ENCODE data around the gene TFF3. TPM values are rescaled to one million over a fixed set of nuclear protein-coding genes. Genes with fewer than 3 reads are reported as not detected.

TFF3 gene
- total and polyA plus RNA-seq, 2 experiments from 2014 or later = 1.2 to 3.3 TPM

DNA sequence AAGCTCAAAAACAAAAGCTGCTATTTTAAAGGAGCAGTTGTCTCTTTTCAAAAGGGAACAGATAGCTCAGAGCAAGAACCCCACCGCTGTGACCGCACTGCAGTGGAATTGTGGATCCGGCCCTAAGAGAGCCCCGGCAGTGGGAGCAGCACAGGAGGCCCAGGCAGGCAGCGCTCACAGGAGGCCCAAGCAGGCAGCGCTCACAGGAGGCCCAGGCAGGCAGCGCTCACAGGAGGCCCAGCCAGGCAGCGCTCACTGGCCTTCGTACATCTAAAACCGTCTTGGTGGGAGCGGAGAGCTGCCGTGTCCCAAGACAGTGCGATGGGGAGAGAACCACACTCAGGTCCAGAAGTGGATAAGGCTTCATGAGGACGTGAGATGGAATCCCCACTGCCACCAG lies 4.0 kb downstream of the TFF3 start:
- Mint-ChIP-seq H3K4me1 (peaks cover 31% of the 10 kb centered on the region), H3K4me3 (no peak overlapping the region), H3K27me3 (ENCODE audit: insufficient read depth, low read depth, poor library complexity) (peaks cover 15% of the 10 kb centered on the region), H3K9me3 (no peaks in the 10 kb centered on the region), H3K27ac (no peak overlapping the region), H3K36me3 (ENCODE audit: low read depth) (no peaks in the 10 kb centered on the region)
- TF ChIP-seq, protein P1, sequence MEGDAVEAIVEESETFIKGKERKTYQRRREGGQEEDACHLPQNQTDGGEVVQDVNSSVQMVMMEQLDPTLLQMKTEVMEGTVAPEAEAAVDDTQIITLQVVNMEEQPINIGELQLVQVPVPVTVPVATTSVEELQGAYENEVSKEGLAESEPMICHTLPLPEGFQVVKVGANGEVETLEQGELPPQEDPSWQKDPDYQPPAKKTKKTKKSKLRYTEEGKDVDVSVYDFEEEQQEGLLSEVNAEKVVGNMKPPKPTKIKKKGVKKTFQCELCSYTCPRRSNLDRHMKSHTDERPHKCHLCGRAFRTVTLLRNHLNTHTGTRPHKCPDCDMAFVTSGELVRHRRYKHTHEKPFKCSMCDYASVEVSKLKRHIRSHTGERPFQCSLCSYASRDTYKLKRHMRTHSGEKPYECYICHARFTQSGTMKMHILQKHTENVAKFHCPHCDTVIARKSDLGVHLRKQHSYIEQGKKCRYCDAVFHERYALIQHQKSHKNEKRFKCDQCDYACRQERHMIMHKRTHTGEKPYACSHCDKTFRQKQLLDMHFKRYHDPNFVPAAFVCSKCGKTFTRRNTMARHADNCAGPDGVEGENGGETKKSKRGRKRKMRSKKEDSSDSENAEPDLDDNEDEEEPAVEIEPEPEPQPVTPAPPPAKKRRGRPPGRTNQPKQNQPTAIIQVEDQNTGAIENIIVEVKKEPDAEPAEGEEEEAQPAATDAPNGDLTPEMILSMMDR (conservative IDR thresholded peaks at IDR 0.05; ENCODE audit: low read depth in 2 of 2) = no peak
- TF ChIP-seq NANOG (IDR thresholded peaks at IDR 0.05; ENCODE audit: borderline replicate concordance) = no peak
- TF ChIP-seq CREB1 (CRISPR knock-in tag; IDR thresholded peaks at IDR 0.05; ENCODE audit: low read depth) = no peak
- TF ChIP-seq POLR2AphosphoS5 (IDR thresholded peaks at IDR 0.05; ENCODE audit: low read depth) = no peak
- no peak for TF ChIP-seq ZNF331 (CRISPR knock-in tag; IDR thresholded peaks at IDR 0.05; ENCODE audit: low read depth)
- TF ChIP-seq EZH2phosphoT487 (IDR thresholded peaks at IDR 0.05; ENCODE audit: unreplicated experiment) = no peak
- TF ChIP-seq JUNB (IDR thresholded peaks at IDR 0.05; ENCODE audit: unreplicated experiment) = no peak
- TF ChIP-seq, protein P2, sequence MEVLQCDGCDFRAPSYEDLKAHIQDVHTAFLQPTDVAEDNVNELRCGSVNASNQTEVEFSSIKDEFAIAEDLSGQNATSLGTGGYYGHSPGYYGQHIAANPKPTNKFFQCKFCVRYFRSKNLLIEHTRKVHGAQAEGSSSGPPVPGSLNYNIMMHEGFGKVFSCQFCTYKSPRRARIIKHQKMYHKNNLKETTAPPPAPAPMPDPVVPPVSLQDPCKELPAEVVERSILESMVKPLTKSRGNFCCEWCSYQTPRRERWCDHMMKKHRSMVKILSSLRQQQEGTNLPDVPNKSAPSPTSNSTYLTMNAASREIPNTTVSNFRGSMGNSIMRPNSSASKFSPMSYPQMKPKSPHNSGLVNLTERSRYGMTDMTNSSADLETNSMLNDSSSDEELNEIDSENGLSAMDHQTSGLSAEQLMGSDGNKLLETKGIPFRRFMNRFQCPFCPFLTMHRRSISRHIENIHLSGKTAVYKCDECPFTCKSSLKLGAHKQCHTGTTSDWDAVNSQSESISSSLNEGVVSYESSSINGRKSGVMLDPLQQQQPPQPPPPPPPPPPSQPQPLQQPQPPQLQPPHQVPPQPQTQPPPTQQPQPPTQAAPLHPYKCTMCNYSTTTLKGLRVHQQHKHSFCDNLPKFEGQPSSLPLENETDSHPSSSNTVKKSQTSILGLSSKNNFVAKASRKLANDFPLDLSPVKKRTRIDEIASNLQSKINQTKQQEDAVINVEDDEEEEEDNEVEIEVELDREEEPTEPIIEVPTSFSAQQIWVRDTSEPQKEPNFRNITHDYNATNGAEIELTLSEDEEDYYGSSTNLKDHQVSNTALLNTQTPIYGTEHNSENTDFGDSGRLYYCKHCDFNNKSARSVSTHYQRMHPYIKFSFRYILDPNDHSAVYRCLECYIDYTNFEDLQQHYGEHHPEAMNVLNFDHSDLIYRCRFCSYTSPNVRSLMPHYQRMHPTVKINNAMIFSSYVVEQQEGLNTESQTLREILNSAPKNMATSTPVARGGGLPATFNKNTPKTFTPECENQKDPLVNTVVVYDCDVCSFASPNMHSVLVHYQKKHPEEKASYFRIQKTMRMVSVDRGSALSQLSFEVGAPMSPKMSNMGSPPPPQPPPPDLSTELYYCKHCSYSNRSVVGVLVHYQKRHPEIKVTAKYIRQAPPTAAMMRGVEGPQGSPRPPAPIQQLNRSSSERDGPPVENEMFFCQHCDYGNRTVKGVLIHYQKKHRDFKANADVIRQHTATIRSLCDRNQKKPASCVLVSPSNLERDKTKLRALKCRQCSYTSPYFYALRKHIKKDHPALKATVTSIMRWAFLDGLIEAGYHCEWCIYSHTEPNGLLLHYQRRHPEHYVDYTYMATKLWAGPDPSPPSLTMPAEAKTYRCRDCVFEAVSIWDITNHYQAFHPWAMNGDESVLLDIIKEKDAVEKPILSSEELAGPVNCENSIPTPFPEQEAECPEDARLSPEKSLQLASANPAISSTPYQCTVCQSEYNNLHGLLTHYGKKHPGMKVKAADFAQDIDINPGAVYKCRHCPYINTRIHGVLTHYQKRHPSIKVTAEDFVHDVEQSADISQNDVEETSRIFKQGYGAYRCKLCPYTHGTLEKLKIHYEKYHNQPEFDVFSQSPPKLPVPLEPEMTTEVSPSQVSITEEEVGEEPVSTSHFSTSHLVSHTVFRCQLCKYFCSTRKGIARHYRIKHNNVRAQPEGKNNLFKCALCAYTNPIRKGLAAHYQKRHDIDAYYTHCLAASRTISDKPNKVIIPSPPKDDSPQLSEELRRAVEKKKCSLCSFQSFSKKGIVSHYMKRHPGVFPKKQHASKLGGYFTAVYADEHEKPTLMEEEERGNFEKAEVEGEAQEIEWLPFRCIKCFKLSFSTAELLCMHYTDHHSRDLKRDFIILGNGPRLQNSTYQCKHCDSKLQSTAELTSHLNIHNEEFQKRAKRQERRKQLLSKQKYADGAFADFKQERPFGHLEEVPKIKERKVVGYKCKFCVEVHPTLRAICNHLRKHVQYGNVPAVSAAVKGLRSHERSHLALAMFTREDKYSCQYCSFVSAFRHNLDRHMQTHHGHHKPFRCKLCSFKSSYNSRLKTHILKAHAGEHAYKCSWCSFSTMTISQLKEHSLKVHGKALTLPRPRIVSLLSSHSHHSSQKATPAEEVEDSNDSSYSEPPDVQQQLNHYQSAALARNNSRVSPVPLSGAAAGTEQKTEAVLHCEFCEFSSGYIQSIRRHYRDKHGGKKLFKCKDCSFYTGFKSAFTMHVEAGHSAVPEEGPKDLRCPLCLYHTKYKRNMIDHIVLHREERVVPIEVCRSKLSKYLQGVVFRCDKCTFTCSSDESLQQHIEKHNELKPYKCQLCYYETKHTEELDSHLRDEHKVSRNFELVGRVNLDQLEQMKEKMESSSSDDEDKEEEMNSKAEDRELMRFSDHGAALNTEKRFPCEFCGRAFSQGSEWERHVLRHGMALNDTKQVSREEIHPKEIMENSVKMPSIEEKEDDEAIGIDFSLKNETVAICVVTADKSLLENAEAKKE (CRISPR knock-in tag; IDR thresholded peaks at IDR 0.05) = no peak
- no peak for TF ChIP-seq ZNF114 (CRISPR knock-in tag; IDR thresholded peaks at IDR 0.05)
- TF ChIP-seq EZH2 (IDR thresholded peaks at IDR 0.05; ENCODE audit: low read depth, unreplicated experiment) = no peak
- no peak for TF ChIP-seq STAT1 (IDR thresholded peaks at IDR 0.05; ENCODE audit: unreplicated experiment)
- TF ChIP-seq, protein P3, sequence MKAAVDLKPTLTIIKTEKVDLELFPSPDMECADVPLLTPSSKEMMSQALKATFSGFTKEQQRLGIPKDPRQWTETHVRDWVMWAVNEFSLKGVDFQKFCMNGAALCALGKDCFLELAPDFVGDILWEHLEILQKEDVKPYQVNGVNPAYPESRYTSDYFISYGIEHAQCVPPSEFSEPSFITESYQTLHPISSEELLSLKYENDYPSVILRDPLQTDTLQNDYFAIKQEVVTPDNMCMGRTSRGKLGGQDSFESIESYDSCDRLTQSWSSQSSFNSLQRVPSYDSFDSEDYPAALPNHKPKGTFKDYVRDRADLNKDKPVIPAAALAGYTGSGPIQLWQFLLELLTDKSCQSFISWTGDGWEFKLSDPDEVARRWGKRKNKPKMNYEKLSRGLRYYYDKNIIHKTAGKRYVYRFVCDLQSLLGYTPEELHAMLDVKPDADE (IDR thresholded peaks at IDR 0.05) = no peak
- TF ChIP-seq, protein P4, sequence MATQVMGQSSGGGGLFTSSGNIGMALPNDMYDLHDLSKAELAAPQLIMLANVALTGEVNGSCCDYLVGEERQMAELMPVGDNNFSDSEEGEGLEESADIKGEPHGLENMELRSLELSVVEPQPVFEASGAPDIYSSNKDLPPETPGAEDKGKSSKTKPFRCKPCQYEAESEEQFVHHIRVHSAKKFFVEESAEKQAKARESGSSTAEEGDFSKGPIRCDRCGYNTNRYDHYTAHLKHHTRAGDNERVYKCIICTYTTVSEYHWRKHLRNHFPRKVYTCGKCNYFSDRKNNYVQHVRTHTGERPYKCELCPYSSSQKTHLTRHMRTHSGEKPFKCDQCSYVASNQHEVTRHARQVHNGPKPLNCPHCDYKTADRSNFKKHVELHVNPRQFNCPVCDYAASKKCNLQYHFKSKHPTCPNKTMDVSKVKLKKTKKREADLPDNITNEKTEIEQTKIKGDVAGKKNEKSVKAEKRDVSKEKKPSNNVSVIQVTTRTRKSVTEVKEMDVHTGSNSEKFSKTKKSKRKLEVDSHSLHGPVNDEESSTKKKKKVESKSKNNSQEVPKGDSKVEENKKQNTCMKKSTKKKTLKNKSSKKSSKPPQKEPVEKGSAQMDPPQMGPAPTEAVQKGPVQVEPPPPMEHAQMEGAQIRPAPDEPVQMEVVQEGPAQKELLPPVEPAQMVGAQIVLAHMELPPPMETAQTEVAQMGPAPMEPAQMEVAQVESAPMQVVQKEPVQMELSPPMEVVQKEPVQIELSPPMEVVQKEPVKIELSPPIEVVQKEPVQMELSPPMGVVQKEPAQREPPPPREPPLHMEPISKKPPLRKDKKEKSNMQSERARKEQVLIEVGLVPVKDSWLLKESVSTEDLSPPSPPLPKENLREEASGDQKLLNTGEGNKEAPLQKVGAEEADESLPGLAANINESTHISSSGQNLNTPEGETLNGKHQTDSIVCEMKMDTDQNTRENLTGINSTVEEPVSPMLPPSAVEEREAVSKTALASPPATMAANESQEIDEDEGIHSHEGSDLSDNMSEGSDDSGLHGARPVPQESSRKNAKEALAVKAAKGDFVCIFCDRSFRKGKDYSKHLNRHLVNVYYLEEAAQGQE (IDR thresholded peaks at IDR 0.05; ENCODE audit: unreplicated experiment) = no peak
- no peak overlapping the region for H3K4me3 ChIP-seq
- no peak overlapping the region for H2AFZ ChIP-seq
- H3K4me1 ChIP-seq (ENCODE audit: insufficient read depth) = peaks cover 11% of the 10 kb centered on the region; the same call in 1 of the 2 replicates
- H3K36me3 ChIP-seq (ENCODE audit: insufficient read depth) = no peaks in the 10 kb centered on the region
- ATAC-seq (no peak), DNase-seq (ENCODE audit: low spot score) (no peak)
- H3K27ac ChIP-seq (ENCODE audit: low read depth) = no peak overlapping the region
- no peaks in the 10 kb centered on the region for H3K9me2 ChIP-seq (ENCODE audit: insufficient read depth)
- no peak overlapping the region for H3K4me2 ChIP-seq
- no peaks in the 10 kb centered on the region for H3F3A ChIP-seq (replicated peaks; ENCODE audit: low read depth)
- no peaks in the 10 kb centered on the region for H4K20me1 ChIP-seq (replicated peaks; ENCODE audit: insufficient read depth)
- H3K27me3 ChIP-seq (ENCODE audit: insufficient read depth) = no peaks in the 10 kb centered on the region
- H3K79me2 ChIP-seq (replicated peaks; ENCODE audit: insufficient read depth) = no peaks in the 10 kb centered on the region

Measured in GM23338 (cell line).